OCI-LY1 (cell line): Measurements from ENCODE around the gene ANAPC2.

ENCODE experiments used
- EZH2 ChIP-seq: fragments of 200-600 bp; sonication (generic), shearing (Covaris generic); IDR thresholded peaks from 2 replicates; pipeline ENCODE4 v1.8.0; 2017; ENCODE audit warnings: borderline replicate concordance, mixed run types, mild to moderate bottlenecking, antibody characterized with exemption, low read length, moderate library complexity, mixed read lengths
- TF ChIP-seq, protein P1 (sequence below): fragments of 200-600 bp; sonication (generic), shearing (Covaris generic); IDR thresholded peaks from 2 replicates; pipeline ENCODE4 v1.5.1; 2017; ENCODE audit warnings: mild to moderate bottlenecking, antibody characterized with exemption, low read length, moderate library complexity, mixed read lengths

GRCh38 chr9:137190315-137190856 is 2.0 kb upstream of the ANAPC2 start:
- TF ChIP-seq, protein P1, sequence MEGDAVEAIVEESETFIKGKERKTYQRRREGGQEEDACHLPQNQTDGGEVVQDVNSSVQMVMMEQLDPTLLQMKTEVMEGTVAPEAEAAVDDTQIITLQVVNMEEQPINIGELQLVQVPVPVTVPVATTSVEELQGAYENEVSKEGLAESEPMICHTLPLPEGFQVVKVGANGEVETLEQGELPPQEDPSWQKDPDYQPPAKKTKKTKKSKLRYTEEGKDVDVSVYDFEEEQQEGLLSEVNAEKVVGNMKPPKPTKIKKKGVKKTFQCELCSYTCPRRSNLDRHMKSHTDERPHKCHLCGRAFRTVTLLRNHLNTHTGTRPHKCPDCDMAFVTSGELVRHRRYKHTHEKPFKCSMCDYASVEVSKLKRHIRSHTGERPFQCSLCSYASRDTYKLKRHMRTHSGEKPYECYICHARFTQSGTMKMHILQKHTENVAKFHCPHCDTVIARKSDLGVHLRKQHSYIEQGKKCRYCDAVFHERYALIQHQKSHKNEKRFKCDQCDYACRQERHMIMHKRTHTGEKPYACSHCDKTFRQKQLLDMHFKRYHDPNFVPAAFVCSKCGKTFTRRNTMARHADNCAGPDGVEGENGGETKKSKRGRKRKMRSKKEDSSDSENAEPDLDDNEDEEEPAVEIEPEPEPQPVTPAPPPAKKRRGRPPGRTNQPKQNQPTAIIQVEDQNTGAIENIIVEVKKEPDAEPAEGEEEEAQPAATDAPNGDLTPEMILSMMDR, result no peak
- no peak for TF ChIP-seq EZH2
